Astrocyte (in vitro differentiated cells and primary cell): ENCODE measurements around the gene EXD3.

Experiments used
- EZH2 ChIP-seq: IDR thresholded peaks from 2 replicates; pipeline ENCODE4 v1.6.1; 2012; ENCODE audit warnings: mild to moderate bottlenecking, low read length, inconsistent platforms; ENCODE audit not compliant: insufficient read depth
- TF ChIP-seq, protein P1 (sequence below): IDR thresholded peaks from 2 replicates; pipeline ENCODE4 v1.5.1; 2011; ENCODE audit warnings: low read depth, mild to moderate bottlenecking, inconsistent platforms, low read length, moderate library complexity; ENCODE audit not compliant: insufficient read depth

DNA sequence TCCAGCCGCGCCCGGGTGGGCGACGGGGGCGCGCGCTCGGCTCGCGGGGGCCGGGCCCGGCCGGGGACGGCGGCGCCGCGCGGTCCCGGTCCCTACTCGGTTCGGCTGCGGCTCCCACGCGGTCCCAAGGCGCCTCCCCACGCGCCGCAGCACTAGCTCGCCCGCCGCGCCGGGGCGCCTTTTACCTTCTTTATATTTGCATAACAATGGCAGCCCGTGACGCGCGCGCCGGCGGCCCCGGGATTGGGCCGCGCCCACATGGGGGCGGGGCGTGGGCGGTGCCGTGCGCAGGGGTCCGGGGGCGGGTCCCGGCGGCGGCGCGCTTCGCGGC is 120.9 kb downstream of the EXD3 start, which contains the start of gene NRARP:
- TF ChIP-seq, protein P1, sequence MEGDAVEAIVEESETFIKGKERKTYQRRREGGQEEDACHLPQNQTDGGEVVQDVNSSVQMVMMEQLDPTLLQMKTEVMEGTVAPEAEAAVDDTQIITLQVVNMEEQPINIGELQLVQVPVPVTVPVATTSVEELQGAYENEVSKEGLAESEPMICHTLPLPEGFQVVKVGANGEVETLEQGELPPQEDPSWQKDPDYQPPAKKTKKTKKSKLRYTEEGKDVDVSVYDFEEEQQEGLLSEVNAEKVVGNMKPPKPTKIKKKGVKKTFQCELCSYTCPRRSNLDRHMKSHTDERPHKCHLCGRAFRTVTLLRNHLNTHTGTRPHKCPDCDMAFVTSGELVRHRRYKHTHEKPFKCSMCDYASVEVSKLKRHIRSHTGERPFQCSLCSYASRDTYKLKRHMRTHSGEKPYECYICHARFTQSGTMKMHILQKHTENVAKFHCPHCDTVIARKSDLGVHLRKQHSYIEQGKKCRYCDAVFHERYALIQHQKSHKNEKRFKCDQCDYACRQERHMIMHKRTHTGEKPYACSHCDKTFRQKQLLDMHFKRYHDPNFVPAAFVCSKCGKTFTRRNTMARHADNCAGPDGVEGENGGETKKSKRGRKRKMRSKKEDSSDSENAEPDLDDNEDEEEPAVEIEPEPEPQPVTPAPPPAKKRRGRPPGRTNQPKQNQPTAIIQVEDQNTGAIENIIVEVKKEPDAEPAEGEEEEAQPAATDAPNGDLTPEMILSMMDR, result no peak
- TF ChIP-seq EZH2, result no peak
